Astrocyte (in vitro differentiated cells and primary cell): ENCODE results near the gene NHERF2. TPM values are rescaled to one million over a fixed set of nuclear protein-coding genes. Genes with fewer than 3 reads are reported as not detected.

ENCODE experiments used
- DNase-seq: peaks from one replicate; pipeline ENCODE4 v3.0.0-alpha.2; 2010; ENCODE audit warnings: low read depth
- FAIRE-seq: peaks from 2 replicates; lab custom pipeline; 2011; peaks lifted over from hg19 to GRCh38; lab: Jason Lieb, UNC
- H2AFZ ChIP-seq: 2 replicates; pipeline ENCODE4 v1.6.0; 2012; ENCODE audit warnings: low read depth, low read length, inconsistent platforms
- H3K27ac ChIP-seq: 2 replicates; pipeline ENCODE4 v1.5.1; 2011; ENCODE audit warnings: low read depth, low read length, inconsistent platforms
- H3K27me3 ChIP-seq: 2 replicates; pipeline ENCODE4 v1.6.0; 2011; ENCODE audit warnings: low read length, inconsistent platforms; ENCODE audit not compliant: insufficient read depth
- H3K36me3 ChIP-seq: 2 replicates; pipeline ENCODE4 v1.5.1; 2011; ENCODE audit warnings: low read length, inconsistent platforms; ENCODE audit not compliant: insufficient read depth
- H3K4me1 ChIP-seq: 2 replicates; pipeline ENCODE4 v1.5.1; 2011; ENCODE audit warnings: low read length, inconsistent platforms; ENCODE audit not compliant: insufficient read depth
- H3K4me2 ChIP-seq: 2 replicates; pipeline ENCODE4 v1.6.0; 2012; ENCODE audit warnings: low read length, inconsistent platforms
- H3K4me3 ChIP-seq: 2 replicates; pipeline ENCODE4 v1.5.1; 2011; ENCODE audit warnings: low read depth, mild to moderate bottlenecking, low read length, inconsistent platforms; ENCODE audit not compliant: insufficient read depth
- H3K79me2 ChIP-seq: 2 replicates; pipeline ENCODE4 v1.6.0; 2012; ENCODE audit warnings: mild to moderate bottlenecking, low read length, inconsistent platforms; ENCODE audit not compliant: insufficient read depth
- H3K9ac ChIP-seq: 2 replicates; pipeline ENCODE4 v1.6.0; 2012; ENCODE audit warnings: mild to moderate bottlenecking, low read length, inconsistent platforms
- H3K9me3 ChIP-seq: 2 replicates; pipeline ENCODE4 v1.5.1; 2012; ENCODE audit warnings: low read depth, mild to moderate bottlenecking, low read length, inconsistent platforms; ENCODE audit not compliant: insufficient read depth
- H4K20me1 ChIP-seq: 2 replicates; pipeline ENCODE4 v1.6.0; 2012; ENCODE audit warnings: low read length, inconsistent platforms; ENCODE audit not compliant: insufficient read depth
- H3K27ac Mint-ChIP-seq: one replicate; pipeline ENCODE4 v1.8.0; 2021; ENCODE audit warnings: mild to moderate bottlenecking, mixed read lengths; ENCODE audit not compliant: unreplicated experiment
- H3K27me3 Mint-ChIP-seq: one replicate; pipeline ENCODE4 v1.8.0; 2021; ENCODE audit warnings: low read depth, mixed read lengths; ENCODE audit not compliant: unreplicated experiment
- H3K36me3 Mint-ChIP-seq: one replicate; pipeline ENCODE4 v1.8.0; 2021; ENCODE audit warnings: low read depth, mixed read lengths; ENCODE audit not compliant: unreplicated experiment
- H3K4me1 Mint-ChIP-seq: one replicate; pipeline ENCODE4 v1.8.0; 2021; ENCODE audit warnings: low read depth, mixed read lengths; ENCODE audit not compliant: unreplicated experiment
- H3K4me3 Mint-ChIP-seq: one replicate; pipeline ENCODE4 v1.8.0; 2021; ENCODE audit warnings: mild to moderate bottlenecking, moderate library complexity, mixed read lengths; ENCODE audit not compliant: unreplicated experiment
- H3K9me3 Mint-ChIP-seq: one replicate; pipeline ENCODE4 v1.8.0; 2021; ENCODE audit warnings: mild to moderate bottlenecking, mixed read lengths; ENCODE audit not compliant: unreplicated experiment
- EZH2 ChIP-seq: IDR thresholded peaks from 2 replicates; pipeline ENCODE4 v1.6.1; 2012; ENCODE audit warnings: mild to moderate bottlenecking, low read length, inconsistent platforms; ENCODE audit not compliant: insufficient read depth
- total RNA-seq: library from RNA; stranded (reverse); gene quantifications from 2 replicates; pipeline ENCODE4 v1.2.1, GENCODE V29; 2021
- TF ChIP-seq, protein P1 (sequence below): IDR thresholded peaks from 2 replicates; pipeline ENCODE4 v1.5.1; 2011; ENCODE audit warnings: low read depth, mild to moderate bottlenecking, inconsistent platforms, low read length, moderate library complexity; ENCODE audit not compliant: insufficient read depth

NHERF2 gene
- total RNA-seq, 1 donor from 2014 or later: 92.5 TPM

DNA sequence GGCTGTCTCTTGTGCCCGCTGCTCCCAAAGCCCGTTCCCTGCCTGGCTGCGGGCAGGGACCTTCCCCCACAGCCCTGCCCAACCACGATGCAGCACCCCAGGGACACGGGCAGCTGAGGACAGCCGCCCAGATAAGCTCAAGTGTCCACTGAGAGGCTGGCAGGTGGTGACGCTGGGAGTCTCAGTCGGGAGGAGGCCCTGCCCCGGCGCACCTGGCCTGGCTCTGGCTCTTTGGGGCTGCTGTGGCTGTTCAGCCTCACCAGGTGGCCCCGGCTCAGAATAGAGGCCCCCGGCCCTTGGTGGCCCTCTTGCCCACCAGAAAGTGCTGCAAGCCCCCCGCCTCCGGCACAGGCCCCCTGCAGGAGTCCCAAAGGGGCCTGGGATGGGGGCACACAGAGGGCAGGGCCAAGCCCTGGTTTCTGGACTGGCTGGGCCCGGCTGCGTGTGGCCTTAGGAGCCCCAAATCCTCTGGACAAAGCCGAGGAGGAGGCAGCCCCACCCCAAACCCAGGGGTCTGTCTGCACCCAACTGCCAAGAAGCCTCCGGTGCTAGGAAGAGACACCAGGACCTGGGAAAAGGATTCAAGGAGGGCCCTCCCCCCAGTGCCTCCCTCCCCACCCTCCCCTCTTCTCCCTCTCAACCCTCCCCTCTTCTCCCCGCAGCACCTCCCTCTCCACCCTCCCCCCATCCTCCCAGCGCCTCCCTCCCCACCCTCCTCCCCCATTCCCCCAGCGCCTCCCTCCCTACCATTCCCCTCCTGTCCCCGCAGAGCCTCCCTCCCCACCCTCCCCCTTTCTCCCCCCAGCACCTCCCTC is 15.7 kb downstream of the NHERF2 start:
- H3K9ac ChIP-seq: no peak overlapping the region
- DNase-seq (no peak), FAIRE-seq (no peak)
- no peaks in the 10 kb centered on the region for H3K27me3 ChIP-seq
- H3K79me2 ChIP-seq: peaks cover 5% of the 10 kb centered on the region
- no peak overlapping the region for H3K4me2 ChIP-seq
- H3K4me3 ChIP-seq: no peak overlapping the region
- Mint-ChIP-seq H3K27me3 (no peaks in the 10 kb centered on the region), H3K9me3 (no peaks in the 10 kb centered on the region), H3K27ac (no peak overlapping the region), H3K4me3 (no peak overlapping the region), H3K36me3 (peaks cover 3% of the 10 kb centered on the region), H3K4me1 (peaks cover 4% of the 10 kb centered on the region)
- no peak overlapping the region for H3K27ac ChIP-seq
- H4K20me1 ChIP-seq: no peaks in the 10 kb centered on the region
- H3K9me3 ChIP-seq: no peaks in the 10 kb centered on the region
- no peak overlapping the region for H2AFZ ChIP-seq
- TF ChIP-seq, protein P1, sequence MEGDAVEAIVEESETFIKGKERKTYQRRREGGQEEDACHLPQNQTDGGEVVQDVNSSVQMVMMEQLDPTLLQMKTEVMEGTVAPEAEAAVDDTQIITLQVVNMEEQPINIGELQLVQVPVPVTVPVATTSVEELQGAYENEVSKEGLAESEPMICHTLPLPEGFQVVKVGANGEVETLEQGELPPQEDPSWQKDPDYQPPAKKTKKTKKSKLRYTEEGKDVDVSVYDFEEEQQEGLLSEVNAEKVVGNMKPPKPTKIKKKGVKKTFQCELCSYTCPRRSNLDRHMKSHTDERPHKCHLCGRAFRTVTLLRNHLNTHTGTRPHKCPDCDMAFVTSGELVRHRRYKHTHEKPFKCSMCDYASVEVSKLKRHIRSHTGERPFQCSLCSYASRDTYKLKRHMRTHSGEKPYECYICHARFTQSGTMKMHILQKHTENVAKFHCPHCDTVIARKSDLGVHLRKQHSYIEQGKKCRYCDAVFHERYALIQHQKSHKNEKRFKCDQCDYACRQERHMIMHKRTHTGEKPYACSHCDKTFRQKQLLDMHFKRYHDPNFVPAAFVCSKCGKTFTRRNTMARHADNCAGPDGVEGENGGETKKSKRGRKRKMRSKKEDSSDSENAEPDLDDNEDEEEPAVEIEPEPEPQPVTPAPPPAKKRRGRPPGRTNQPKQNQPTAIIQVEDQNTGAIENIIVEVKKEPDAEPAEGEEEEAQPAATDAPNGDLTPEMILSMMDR: no peak
- no peak for TF ChIP-seq EZH2
- no peaks in the 10 kb centered on the region for H3K36me3 ChIP-seq
- peaks cover 47% of the 10 kb centered on the region for H3K4me1 ChIP-seq

DNA sequence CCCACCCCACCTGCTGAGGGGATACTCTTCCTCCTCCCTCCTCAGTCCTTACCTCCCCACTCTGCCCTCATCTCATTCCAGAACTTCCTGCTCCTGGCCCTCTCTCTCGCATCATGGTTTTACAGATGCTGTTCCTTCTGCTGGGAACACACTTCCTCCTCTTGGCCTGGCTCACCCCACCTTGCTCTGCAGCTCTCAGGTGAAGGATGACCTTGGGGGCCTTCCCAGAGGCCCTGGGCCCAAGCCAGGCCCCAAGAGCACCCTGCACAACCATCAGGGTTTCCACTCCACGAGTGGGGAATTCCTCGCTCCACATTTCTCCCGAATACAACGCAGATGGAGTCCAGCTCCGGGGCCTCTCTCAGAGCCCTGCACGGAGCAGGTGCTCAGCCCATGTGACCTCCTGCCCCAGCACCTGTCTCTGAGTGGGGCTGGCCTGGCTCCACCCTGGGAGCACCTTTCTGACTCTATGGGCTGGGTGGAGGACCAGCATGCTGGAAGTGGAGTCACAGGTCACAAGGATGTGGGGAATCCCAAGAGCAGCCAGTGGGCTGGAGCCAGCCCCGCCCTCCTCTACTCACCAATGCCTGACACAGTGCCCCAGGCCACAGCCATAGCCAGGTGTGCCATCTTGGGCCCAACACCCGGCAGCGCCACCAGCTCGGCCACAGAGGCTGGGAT is 16.4 kb downstream of the NHERF2 start:
- no peaks in the 10 kb centered on the region for H4K20me1 ChIP-seq
- no peak overlapping the region for H3K4me3 Mint-ChIP-seq
- FAIRE-seq (no peak), DNase-seq (no peak)
- H3K9me3 ChIP-seq: no peaks in the 10 kb centered on the region
- H3K27ac Mint-ChIP-seq: no peak overlapping the region
- H3K4me3 ChIP-seq: no peak overlapping the region
- H3K27me3 Mint-ChIP-seq: no peaks in the 10 kb centered on the region
- H3K9ac ChIP-seq: no peak overlapping the region
- no peaks in the 10 kb centered on the region for H3K36me3 ChIP-seq
- no peak overlapping the region for H3K27ac ChIP-seq
- no peaks in the 10 kb centered on the region for H3K27me3 ChIP-seq
- no peak overlapping the region for H2AFZ ChIP-seq
- H3K9me3 Mint-ChIP-seq: no peaks in the 10 kb centered on the region
- TF ChIP-seq, protein P1: no peak
- TF ChIP-seq EZH2: no peak
- peaks cover 4% of the 10 kb centered on the region for H3K4me1 Mint-ChIP-seq
- peaks cover 41% of the 10 kb centered on the region for H3K4me1 ChIP-seq
- H3K79me2 ChIP-seq: peaks cover 4% of the 10 kb centered on the region
- H3K36me3 Mint-ChIP-seq: peaks cover 3% of the 10 kb centered on the region
- H3K4me2 ChIP-seq: no peak overlapping the region
